Kidney (tissue), 14 donors: Measurements from ENCODE around the gene PPT2. TPM values are rescaled to one million over a fixed set of nuclear protein-coding genes. Genes with fewer than 3 reads are reported as not detected.
"Not testable (repeated sequence)": the region's sequence is repeated elsewhere in the genome, so short reads cannot be mapped to it uniquely, and the experiment has no call there.

Source experiments
- DNase-seq, 5 donors: peaks; one replicate each; pipeline ENCODE4 v3.0.0-alpha.2; 2013 to 2020
- FAIRE-seq: peaks from 2 replicates; lab custom pipeline; 2012; peaks lifted over from hg19 to GRCh38; lab: Jason Lieb, UNC
- H3K27ac ChIP-seq, 2 donors: one replicate each; pipeline ENCODE4 v1.7.0; 2013; ENCODE audit warnings: low read depth in 2 of 2, low read length in 2 of 2, inconsistent platforms in 1 of 2
- H3K27me3 ChIP-seq: one replicate; pipeline ENCODE4 v1.7.1; 2013; ENCODE audit warnings: low read length, inconsistent platforms; ENCODE audit not compliant: control insufficient read depth, insufficient read depth
- H3K36me3 ChIP-seq, 3 donors: one replicate each; pipeline versions ENCODE4 v1.7.0 to v1.7.1; 2013; ENCODE audit warnings: low read length in 3 of 3, control low read depth in 1 of 3, inconsistent platforms in 1 of 3; ENCODE audit not compliant: insufficient read depth in 3 of 3, control insufficient read depth in 2 of 3
- H3K4me1 ChIP-seq, 3 donors: one replicate each; pipeline versions ENCODE4 v1.7.0 to v1.7.1; 2013; ENCODE audit warnings: low read length in 3 of 3, inconsistent platforms in 1 of 3, low read depth in 1 of 3; ENCODE audit not compliant: control insufficient read depth in 2 of 3, insufficient read depth in 2 of 3
- H3K4me3 ChIP-seq, 3 donors: one replicate each; pipeline versions ENCODE4 v1.7.0 to v1.8.1; 2013; ENCODE audit warnings: low read length in 3 of 3, control low read depth in 1 of 3, inconsistent platforms in 1 of 3
- H3K9ac ChIP-seq, 3 donors: one replicate each; pipeline versions ENCODE4 v1.7.0 to v1.7.1; 2013; ENCODE audit warnings: low read length in 3 of 3, control low read depth in 1 of 3, inconsistent platforms in 1 of 3
- H3K9me3 ChIP-seq, 3 donors: one replicate each; pipeline versions ENCODE4 v1.7.0 to v1.7.1; 2013; ENCODE audit warnings: low read length in 3 of 3, control low read depth in 1 of 3, inconsistent platforms in 1 of 3; ENCODE audit not compliant: control insufficient read depth in 2 of 3, insufficient read depth in 1 of 3
- CTCF ChIP-seq: IDR thresholded peaks from 3 replicates; pipeline ENCODE4 v1.5.1; 2012; ENCODE audit warnings: mild to moderate bottlenecking, moderate library complexity, borderline replicate concordance; ENCODE audit not compliant: insufficient read depth; ENCODE audit errors: extremely low read depth
- intact Hi-C: fragments of 100-400 bp; cut with DNase I; formaldehyde crosslinking; loops from one replicate; pipeline ENCODE4 v1.11.1; 2022
- polyA plus RNA-seq: library from polyadenylated mRNA; stranded (reverse); fragments of 350-450 nt; fragmentation: Illumina TruSeq; extraction: RNeasy Lipid Tissue Mini Kit (QIAGEN cat#74804); gene quantifications from one replicate; pipeline ENCODE4 v1.2.3, GENCODE V29; 2014; ENCODE audit warnings: low read depth, low replicate concordance; ENCODE audit not compliant: insufficient read depth
- total RNA-seq: library from RNA; stranded (reverse); fragmentation: NEBNext Ultra II Directional; extraction: Animal tissue kit (Norgen Biotek cat#: 25700); gene quantifications from one replicate; pipeline ENCODE4 v1.2.1, GENCODE V29; 2021
- donor health status: control.
- donor health status: control.
- donor health status: control.
- donor health status: control.
- donor health status: control.
- donor health status: DM: yes; HTN: yes; CAD: no.
- donor health status: Normal renal cell carcinoma (clear cell type).

The PPT2 gene
- total and polyA plus RNA-seq, 2 donors from 2014 or later: 20.3 to 23.0 TPM

GRCh38 chr6:32184084-32184640, 30.2 kb downstream of the PPT2 start, which contains the start of gene AGER:
AGER (minus strand) TSS chr6:32184253; CDS start chr6:32184222, 31 bp downstream.
- Histone ChIP-seq H3K4me1 (peaks cover 2 to 19% (median 9%) of the 10 kb centered on the region in 3 donors), H3K9ac (no peak within 1 kb of the TSS), H3K27ac (peak within 1 kb of the TSS in 1 of 2 donors; percentile 52), H3K36me3 (peaks cover 6 to 26% (median 8%) of the 10 kb centered on the region in 3 donors), H3K27me3 (no peaks in the 10 kb centered on the region), H3K4me3 (no peak within 1 kb of the TSS), H3K9me3 (no peaks in the 10 kb centered on the region)
- intact Hi-C loops: no loop called here
- no peak for TF ChIP-seq CTCF
- DNase-seq (peak in 2 of 5 donors; percentile 36 to 46), FAIRE-seq (no peak)

- Histone ChIP-seq H3K27ac (peak overlapping the region; percentile 69 to 89), H3K36me3 (peaks cover 6 to 25% (median 8%) of the 10 kb centered on the region in 3 donors), H3K4me1 (peaks cover 0 to 15% (median 5%) of the 10 kb centered on the region in 3 donors), H3K9ac (peak overlapping the region in 1 of 3 donors; percentile 40)
- H3K9me3 ChIP-seq, H3K4me3 ChIP-seq, intact Hi-C loops, H3K27me3 ChIP-seq: not testable (repeated sequence)
- peak; percentile 74 for FAIRE-seq
- peak; percentile 56 to 95 (median 74) for DNase-seq
Observed at GRCh38 chr6:32185681-32186131, 31.8 kb downstream of the PPT2 start.

GRCh38 chr6:32186151-32186840, 32.4 kb downstream of the PPT2 start:
- peak overlapping the region in 1 of 3 donors; percentile 40 for H3K9ac ChIP-seq

GRCh38 chr6:32187009-32187709, 33.2 kb downstream of the PPT2 start:
- Histone ChIP-seq H3K4me1 (peaks cover 2 to 26% (median 8%) of the 10 kb centered on the region in 3 donors), H3K9me3 (no peaks in the 10 kb centered on the region), H3K27me3 (no peaks in the 10 kb centered on the region), H3K9ac (no peak overlapping the region), H3K4me3 (no peak overlapping the region), H3K27ac (peak overlapping the region in 1 of 2 donors; percentile 69), H3K36me3 (peaks cover 6 to 17% (median 8%) of the 10 kb centered on the region in 3 donors)
- peak in 2 of 5 donors; percentile 41 to 59 for DNase-seq
- TF ChIP-seq CTCF: no peak
- intact Hi-C loops: no loop called here
- no peak for FAIRE-seq

More at GRCh38 chr6:32186151-32186840, 32.4 kb downstream of the PPT2 start:
- Histone ChIP-seq H3K36me3 (peaks cover 6 to 19% (median 8%) of the 10 kb centered on the region in 3 donors), H3K27ac (peak overlapping the region; percentile 69 to 89), H3K4me1 (peaks cover 2 to 21% (median 8%) of the 10 kb centered on the region in 3 donors)
- FAIRE-seq, H3K27me3 ChIP-seq, H3K9me3 ChIP-seq, H3K4me3 ChIP-seq, intact Hi-C loops: not testable (repeated sequence)
- DNase-seq: peak in 1 of 5 donors; percentile 48

- H3K4me1 ChIP-seq: peaks cover 2 to 27% (median 8%) of the 10 kb centered on the region in 3 donors
- H3K27me3 ChIP-seq, H3K9ac ChIP-seq, H3K9me3 ChIP-seq, H3K27ac ChIP-seq, intact Hi-C loops, H3K4me3 ChIP-seq, FAIRE-seq: not testable (repeated sequence)
- H3K36me3 ChIP-seq: peaks cover 6 to 16% (median 8%) of the 10 kb centered on the region in 3 donors
- DNase-seq: peak in 2 of 5 donors; percentile 38 to 57
Observed at GRCh38 chr6:32187725-32188380, 33.9 kb downstream of the PPT2 start.
